H9 (cell line): ENCODE measurements around the gene DNAJC1. TPM values are rescaled to one million over a fixed set of nuclear protein-coding genes. Genes with fewer than 3 reads are reported as not detected.

ENCODE experiments used
- DNase-seq: peaks from one replicate; pipeline ENCODE4 v3.0.0-alpha.2; 2017
- H2AFZ ChIP-seq: one replicate; pipeline ENCODE4 v1.6.1; 2013; ENCODE audit warnings: mild to moderate bottlenecking, low read length, control low read depth, moderate library complexity
- H2AK5ac ChIP-seq: 2 replicates; pipeline ENCODE4 v1.6.1; 2013; ENCODE audit warnings: low read length, control low read depth, mixed read lengths; ENCODE audit not compliant: insufficient read length
- H2BK120ac ChIP-seq: one replicate; pipeline ENCODE4 v1.6.1; 2013; ENCODE audit warnings: low read depth, mild to moderate bottlenecking, low read length, control low read depth, inconsistent platforms; ENCODE audit not compliant: poor library complexity, severe bottlenecking
- H2BK12ac ChIP-seq: 2 replicates; pipeline ENCODE4 v1.6.1; 2013; ENCODE audit warnings: low read length, control low read depth, mixed read lengths, low read depth; ENCODE audit not compliant: insufficient read length
- H2BK15ac ChIP-seq: 2 replicates; pipeline ENCODE4 v1.6.1; 2013; ENCODE audit warnings: low read depth, low read length, control low read depth
- H2BK20ac ChIP-seq: one replicate; pipeline ENCODE4 v1.6.1; 2013; ENCODE audit warnings: low read depth, mild to moderate bottlenecking, low read length, control low read depth, inconsistent platforms; ENCODE audit not compliant: poor library complexity, severe bottlenecking
- H2BK5ac ChIP-seq: 2 replicates; pipeline ENCODE4 v1.6.1; 2013; ENCODE audit warnings: low read length, control low read depth, mixed read lengths; ENCODE audit not compliant: insufficient read length
- H3K14ac ChIP-seq: 2 replicates; pipeline ENCODE4 v1.6.1; 2013; ENCODE audit warnings: low read length, control low read depth; ENCODE audit not compliant: insufficient read depth
- H3K18ac ChIP-seq: 2 replicates; pipeline ENCODE4 v1.6.1; 2013; ENCODE audit warnings: low read depth, mild to moderate bottlenecking, mixed read lengths, low read length, control low read depth; ENCODE audit not compliant: insufficient read length
- H3K23ac ChIP-seq: 2 replicates; pipeline ENCODE4 v1.6.1; 2013; ENCODE audit warnings: low read length, control low read depth, mixed read lengths, low read depth; ENCODE audit not compliant: insufficient read length
- H3K23me2 ChIP-seq: 2 replicates; pipeline ENCODE4 v1.6.1; 2013; ENCODE audit warnings: low read depth, mild to moderate bottlenecking, mixed read lengths, low read length, control low read depth; ENCODE audit not compliant: insufficient read length, poor library complexity, severe bottlenecking
- H3K27ac ChIP-seq: 2 replicates; pipeline ENCODE4 v1.5.1; 2013; ENCODE audit warnings: low read length, control low read depth, mixed read lengths, low read depth; ENCODE audit not compliant: insufficient read length
- H3K27me3 ChIP-seq: 2 replicates; pipeline ENCODE4 v1.6.1; 2013; ENCODE audit warnings: low read length, control low read depth, inconsistent platforms; ENCODE audit not compliant: insufficient read depth
- H3K4ac ChIP-seq: 2 replicates; pipeline ENCODE4 v1.6.1; 2013; ENCODE audit warnings: low read depth, mild to moderate bottlenecking, control low read depth, inconsistent platforms, low read length, moderate library complexity
- H3K4me1 ChIP-seq: 2 replicates; pipeline ENCODE4 v1.6.1; 2013; ENCODE audit warnings: low read length, control low read depth, inconsistent platforms; ENCODE audit not compliant: insufficient read depth
- H3K4me2 ChIP-seq: 2 replicates; pipeline ENCODE4 v1.6.1; 2013; ENCODE audit warnings: low read length, control low read depth, mixed read lengths; ENCODE audit not compliant: insufficient read length, insufficient read depth
- H3K56ac ChIP-seq: 2 replicates; pipeline ENCODE4 v1.6.1; 2013; ENCODE audit warnings: low read depth, mild to moderate bottlenecking, mixed read lengths, low read length, control low read depth; ENCODE audit not compliant: insufficient read length
- H3K79me1 ChIP-seq: 2 replicates; pipeline ENCODE4 v1.6.1; 2013; ENCODE audit warnings: low read depth, mild to moderate bottlenecking, moderate library complexity, low read length, control low read depth, inconsistent platforms; ENCODE audit not compliant: insufficient read depth, poor library complexity, severe bottlenecking
- H3K79me2 ChIP-seq: 2 replicates; pipeline ENCODE4 v1.6.1; 2013; ENCODE audit warnings: low read length, control low read depth, inconsistent platforms; ENCODE audit not compliant: insufficient read depth
- H3K9ac ChIP-seq: 2 replicates; pipeline ENCODE4 v1.6.1; 2013; ENCODE audit warnings: low read length, control low read depth, mixed read lengths; ENCODE audit not compliant: insufficient read length; ENCODE audit errors: extremely low read depth
- H3K9me3 ChIP-seq: one replicate; pipeline ENCODE4 v1.6.1; 2013; ENCODE audit warnings: low read depth, low read length, inconsistent platforms; ENCODE audit not compliant: control insufficient read depth
- H3T11ph ChIP-seq: one replicate; pipeline ENCODE4 v1.6.1; 2013; ENCODE audit warnings: mild to moderate bottlenecking, low read length, control low read depth, inconsistent platforms
- H4K20me1 ChIP-seq: one replicate; pipeline ENCODE4 v1.6.1; 2013; ENCODE audit not compliant: control insufficient read depth, insufficient read length, insufficient read depth
- H4K5ac ChIP-seq: 2 replicates; pipeline ENCODE4 v1.6.1; 2013; ENCODE audit warnings: low read depth, mild to moderate bottlenecking, mixed read lengths, low read length, control low read depth; ENCODE audit not compliant: insufficient read length
- H4K8ac ChIP-seq: replicated peaks from 2 replicates; pipeline ENCODE4 v1.6.1; 2013; ENCODE audit warnings: low read length, control low read depth, mixed read lengths, low read depth; ENCODE audit not compliant: insufficient read length
- H4K91ac ChIP-seq: 2 replicates; pipeline ENCODE4 v1.6.1; 2013; ENCODE audit warnings: low read depth, mild to moderate bottlenecking, moderate library complexity, mixed read lengths, low read length, control low read depth; ENCODE audit not compliant: insufficient read length
- H3K27ac Mint-ChIP-seq, 3 experiments: 2 replicates in 2 of 3; 3 replicates in 1 of 3; pipeline ENCODE4 v1.8.0; 2020 to 2021; ENCODE audit warnings: mixed read lengths in 3 of 3, mild to moderate bottlenecking in 1 of 3, moderate library complexity in 1 of 3
- H3K27me3 Mint-ChIP-seq: 2 replicates; pipeline ENCODE4 v1.8.0; 2021; ENCODE audit warnings: low read depth, mild to moderate bottlenecking, moderate library complexity, mixed read lengths
- H3K36me3 Mint-ChIP-seq, 3 experiments: 2 replicates in 2 of 3; 3 replicates in 1 of 3; pipeline ENCODE4 v1.8.0; 2020 to 2021; ENCODE audit warnings: low read depth in 3 of 3, mixed read lengths in 3 of 3; ENCODE audit not compliant: insufficient read depth in 1 of 3
- H3K4me1 Mint-ChIP-seq, 2 experiments: 2 replicates each; pipeline ENCODE4 v1.8.0; 2020; ENCODE audit warnings: mixed read lengths in 2 of 2
- H3K4me3 Mint-ChIP-seq, 2 experiments: 2 replicates in 1 of 2; 3 replicates in 1 of 2; pipeline ENCODE4 v1.8.0; 2020 to 2021; ENCODE audit warnings: mild to moderate bottlenecking in 2 of 2, mixed read lengths in 2 of 2, moderate library complexity in 1 of 2
- H3K9me3 Mint-ChIP-seq, 2 experiments: 2 replicates in 1 of 2; 3 replicates in 1 of 2; pipeline ENCODE4 v1.8.0; 2020; ENCODE audit warnings: mild to moderate bottlenecking in 2 of 2, mixed read lengths in 2 of 2, moderate library complexity in 1 of 2
- WGBS: extraction: QIAGEN DNeasy Blood & Tissue Kit; methylation state at CpG from one replicate; pipeline ENCODE4 v1.1.7; 2013; ENCODE audit warnings: missing lambda C conversion rate, low lambda C conversion rate, mixed read lengths; ENCODE audit not compliant: insufficient read length; ENCODE audit errors: extremely low coverage; 5-methylcytosine and 5-hydroxymethylcytosine counted together
- total RNA-seq: library from RNA; stranded (reverse); gene quantifications from 2 replicates; pipeline ENCODE4 v1.2.1, GENCODE V29; 2021
- TF ChIP-seq, protein P1 (sequence below): fragments of 200-600 bp; sonication (generic); conservative IDR thresholded peaks from 3 replicates; pipeline ENCODE4 v1.8.0; 2021; ENCODE audit warnings: antibody characterized with exemption, mild to moderate bottlenecking

The DNAJC1 gene
- total RNA-seq, 1 experiment from 2014 or later = 11.2 TPM

DNA sequence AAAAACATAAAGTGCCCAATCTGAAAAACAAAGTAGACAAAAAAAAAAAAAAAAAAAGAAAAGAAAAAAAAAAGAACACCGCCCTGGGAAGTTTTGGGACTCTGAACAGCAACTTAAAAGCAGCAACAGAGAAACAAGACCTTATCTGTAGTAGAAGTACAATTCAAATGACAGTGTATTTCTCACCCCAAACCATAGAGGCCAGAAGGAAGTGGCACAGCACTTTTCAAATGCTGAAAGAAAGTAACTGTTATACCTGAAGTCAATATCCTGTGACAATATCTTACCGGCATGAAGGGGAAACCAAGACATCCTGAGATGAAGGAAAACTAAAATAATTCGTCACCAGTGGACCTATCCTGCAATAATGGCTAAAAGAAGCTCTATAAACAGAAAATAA lies 112.1 kb downstream of the DNAJC1 start:
- Histone ChIP-seq H2BK5ac (no peak overlapping the region), H3K4ac (no peak overlapping the region), H3K14ac (no peak overlapping the region), H2BK20ac (no peak overlapping the region), H2BK12ac (no peak overlapping the region), H2BK120ac (no peak overlapping the region), H4K20me1 (no peaks in the 10 kb centered on the region), H3K79me1 (no peaks in the 10 kb centered on the region), H4K5ac (no peak overlapping the region), H3K23me2 (no peaks in the 10 kb centered on the region), H3K18ac (no peak overlapping the region), H3K9me3 (no peaks in the 10 kb centered on the region), H3T11ph (no peak overlapping the region), H3K27me3 (no peaks in the 10 kb centered on the region), H3K9ac (no peak overlapping the region), H3K79me2 (no peaks in the 10 kb centered on the region), H3K56ac (no peak overlapping the region), H2BK15ac (no peak overlapping the region), H4K8ac (no peak overlapping the region), H3K4me1 (no peaks in the 10 kb centered on the region; the same call in 1 of the 2 replicates), H3K4me2 (no peak overlapping the region), H2AK5ac (no peak overlapping the region), H3K23ac (no peak overlapping the region), H3K27ac (no peak overlapping the region), H2AFZ (no peak overlapping the region), H4K91ac (no peak overlapping the region)
- Mint-ChIP-seq H3K27ac (no peak overlapping the region), H3K36me3 (peaks cover 7 to 26% (median 14%) of the 10 kb centered on the region in 3 experiments; a peak in 6 of 7 replicates), H3K4me1 (peaks cover 4% of the 10 kb centered on the region in 2 experiments; a peak in 2 of 4 replicates), H3K4me3 (no peak overlapping the region), H3K9me3 (peaks cover 12 to 22% of the 10 kb centered on the region in 2 experiments), H3K27me3 (no peaks in the 10 kb centered on the region)
- TF ChIP-seq, protein P1, sequence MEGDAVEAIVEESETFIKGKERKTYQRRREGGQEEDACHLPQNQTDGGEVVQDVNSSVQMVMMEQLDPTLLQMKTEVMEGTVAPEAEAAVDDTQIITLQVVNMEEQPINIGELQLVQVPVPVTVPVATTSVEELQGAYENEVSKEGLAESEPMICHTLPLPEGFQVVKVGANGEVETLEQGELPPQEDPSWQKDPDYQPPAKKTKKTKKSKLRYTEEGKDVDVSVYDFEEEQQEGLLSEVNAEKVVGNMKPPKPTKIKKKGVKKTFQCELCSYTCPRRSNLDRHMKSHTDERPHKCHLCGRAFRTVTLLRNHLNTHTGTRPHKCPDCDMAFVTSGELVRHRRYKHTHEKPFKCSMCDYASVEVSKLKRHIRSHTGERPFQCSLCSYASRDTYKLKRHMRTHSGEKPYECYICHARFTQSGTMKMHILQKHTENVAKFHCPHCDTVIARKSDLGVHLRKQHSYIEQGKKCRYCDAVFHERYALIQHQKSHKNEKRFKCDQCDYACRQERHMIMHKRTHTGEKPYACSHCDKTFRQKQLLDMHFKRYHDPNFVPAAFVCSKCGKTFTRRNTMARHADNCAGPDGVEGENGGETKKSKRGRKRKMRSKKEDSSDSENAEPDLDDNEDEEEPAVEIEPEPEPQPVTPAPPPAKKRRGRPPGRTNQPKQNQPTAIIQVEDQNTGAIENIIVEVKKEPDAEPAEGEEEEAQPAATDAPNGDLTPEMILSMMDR = no peak
- no peak for DNase-seq
- WGBS = no CpG with 5 or more reads among the region's 3 CpGs
